NCI-H446 (cell line): ENCODE data around the gene IPMK.
"Not testable (repeated sequence)": the region's sequence is repeated elsewhere in the genome, so short reads cannot be mapped to it uniquely, and the experiment has no call there.

ENCODE experiments used
- DNase-seq, 2 experiments: peaks; one replicate each; lab custom pipeline; 2025; lab: John Stamatoyannopoulos, UW

The IPMK gene

GRCh38 chr10:58266826-58267712 lies 625 bp downstream of the IPMK start:
- no peak for DNase-seq

- DNase-seq, result no peak
These were observed 1.5 kb downstream of the IPMK start for GRCh38 chr10:58266003-58266825.

- no peak for DNase-seq
These were observed 2.4 kb downstream of the IPMK start for GRCh38 chr10:58265249-58265648.

GRCh38 chr10:58264780-58265179 lies 2.9 kb downstream of the IPMK start:
- DNase-seq, result no peak

GRCh38 chr10:58262766-58263165 lies 4.9 kb downstream of the IPMK start:
- DNase-seq, result no peak

- DNase-seq, result no peak
These were observed 7.4 kb downstream of the IPMK start for GRCh38 chr10:58260334-58260733.

- no peak for DNase-seq
These were observed 8.6 kb downstream of the IPMK start for GRCh38 chr10:58258977-58259692.

GRCh38 chr10:58256013-58256780 lies 11.5 kb downstream of the IPMK start:
- DNase-seq, result not testable (repeated sequence)

GRCh38 chr10:58254644-58255043 lies 13.1 kb downstream of the IPMK start:
- no peak for DNase-seq

GRCh38 chr10:58253184-58253583 lies 14.5 kb downstream of the IPMK start:
- DNase-seq, result no peak

- not testable (repeated sequence) for DNase-seq
These were observed 23.0 kb downstream of the IPMK start for GRCh38 chr10:58244666-58245065.

- DNase-seq, result not testable (repeated sequence)
These were observed 23.5 kb downstream of the IPMK start for GRCh38 chr10:58244242-58244641.

- DNase-seq, result not testable (repeated sequence)
These were observed 23.9 kb downstream of the IPMK start for GRCh38 chr10:58243801-58244200.

GRCh38 chr10:58243269-58243668 lies 24.4 kb downstream of the IPMK start:
- no peak for DNase-seq

- no peak for DNase-seq
These were observed 26.3 kb downstream of the IPMK start for GRCh38 chr10:58241346-58241745.

GRCh38 chr10:58240531-58240930 lies 27.2 kb downstream of the IPMK start:
- DNase-seq, result no peak

GRCh38 chr10:58239561-58240169 lies 28.0 kb downstream of the IPMK start:
- DNase-seq, result no peak

GRCh38 chr10:58237014-58237834 lies 30.5 kb downstream of the IPMK start:
- no peak for DNase-seq

- DNase-seq, result not testable (repeated sequence)
These were observed 37.8 kb downstream of the IPMK start for GRCh38 chr10:58229856-58230255.

- no peak for DNase-seq
These were observed 42.0 kb downstream of the IPMK start for GRCh38 chr10:58225654-58226053.
